NCI-H526 (cell line): ENCODE data around the gene CLEC11A.

Experiments used
- DNase-seq, 2 experiments: peaks; one replicate each; lab custom pipeline; 2025; lab: John Stamatoyannopoulos, UW

Gene CLEC11A

GRCh38 chr19:50703915-50704796 is 19.0 kb upstream of the CLEC11A start:
- peak in 1 of 2 experiments; percentile 16 for DNase-seq

GRCh38 chr19:50705422-50706019 is 17.6 kb upstream of the CLEC11A start:
- peak in 1 of 2 experiments; percentile 55 for DNase-seq

- DNase-seq: no peak
Measured at GRCh38 chr19:50706387-50706786, 16.8 kb upstream of the CLEC11A start.

- DNase-seq: no peak
Measured at GRCh38 chr19:50708179-50708879, 14.8 kb upstream of the CLEC11A start.

- DNase-seq: no peak
Measured at GRCh38 chr19:50710094-50710493, 13.1 kb upstream of the CLEC11A start.

GRCh38 chr19:50710612-50711011 is 12.6 kb upstream of the CLEC11A start:
- DNase-seq: no peak

GRCh38 chr19:50711196-50711595 is 12.0 kb upstream of the CLEC11A start:
- DNase-seq: no peak

- DNase-seq: no peak
Measured at GRCh38 chr19:50711805-50712204, 11.4 kb upstream of the CLEC11A start.

GRCh38 chr19:50712833-50713232 is 10.3 kb upstream of the CLEC11A start:
- no peak for DNase-seq

- DNase-seq: no peak
Measured at GRCh38 chr19:50713556-50714236, 9.5 kb upstream of the CLEC11A start.

GRCh38 chr19:50716178-50717025 is 6.8 kb upstream of the CLEC11A start:
- DNase-seq: no peak

GRCh38 chr19:50717026-50717723 is 6.0 kb upstream of the CLEC11A start:
- no peak for DNase-seq

- DNase-seq: no peak
Measured at GRCh38 chr19:50717891-50718254, 5.3 kb upstream of the CLEC11A start.

- DNase-seq: no peak
Measured at GRCh38 chr19:50718255-50719118, 4.7 kb upstream of the CLEC11A start.

GRCh38 chr19:50719119-50719435 is 4.1 kb upstream of the CLEC11A start:
- DNase-seq: no peak

- peak in 1 of 2 experiments; percentile 17 for DNase-seq
Measured at GRCh38 chr19:50719566-50719965, 3.6 kb upstream of the CLEC11A start, which contains the start of gene SHANK1. TSS of gene SHANK1 (minus strand) at chr19:50719802. CDS start at chr19:50716919, 2,883 bp downstream.

GRCh38 chr19:50720181-50720920 is 2.8 kb upstream of the CLEC11A start:
- no peak for DNase-seq

GRCh38 chr19:50720921-50721381 is 2.2 kb upstream of the CLEC11A start:
- peak in 1 of 2 experiments; percentile 15 for DNase-seq
